GM12878 (cell line): ENCODE data around the gene GADL1.

Experiments used
- PAX8 ChIP-seq: fragments of 450-650 bp; IDR thresholded peaks from 2 replicates; pipeline ENCODE4 v1.6.1; 2017; ENCODE audit warnings: mild to moderate bottlenecking, moderate library complexity
- RAD51 ChIP-seq: fragments of 450-650 bp; IDR thresholded peaks from 2 replicates; pipeline ENCODE4 v1.6.1; 2016; ENCODE audit warnings: moderate library complexity, mild to moderate bottlenecking, inconsistent platforms
- STAT3 ChIP-seq: IDR thresholded peaks from 2 replicates; pipeline ENCODE4 v1.6.1; 2011; ENCODE audit warnings: low read depth, low read length, improper control_type of control experiment
- TF ChIP-seq, protein P1 (sequence below): fragments of 450-650 bp; conservative IDR thresholded peaks from 2 replicates; pipeline ENCODE4 v1.6.1; 2017; ENCODE audit warnings: mild to moderate bottlenecking, moderate library complexity
- TF ChIP-seq, protein P2 (sequence below), 3 experiments: IDR thresholded peaks in 2 of 3; conservative IDR thresholded peaks in 1 of 3; 2 replicates each; pipeline ENCODE4 v1.5.1; 2011; ENCODE audit warnings: low read depth in 3 of 3, low read length in 3 of 3, mild to moderate bottlenecking in 3 of 3, control low read depth in 2 of 3, moderate library complexity in 2 of 3, inconsistent platforms in 1 of 3, mixed read lengths in 1 of 3; ENCODE audit not compliant: control insufficient read depth in 2 of 3, insufficient read depth in 1 of 3; ENCODE audit errors: extremely low read depth in 1 of 3

DNA sequence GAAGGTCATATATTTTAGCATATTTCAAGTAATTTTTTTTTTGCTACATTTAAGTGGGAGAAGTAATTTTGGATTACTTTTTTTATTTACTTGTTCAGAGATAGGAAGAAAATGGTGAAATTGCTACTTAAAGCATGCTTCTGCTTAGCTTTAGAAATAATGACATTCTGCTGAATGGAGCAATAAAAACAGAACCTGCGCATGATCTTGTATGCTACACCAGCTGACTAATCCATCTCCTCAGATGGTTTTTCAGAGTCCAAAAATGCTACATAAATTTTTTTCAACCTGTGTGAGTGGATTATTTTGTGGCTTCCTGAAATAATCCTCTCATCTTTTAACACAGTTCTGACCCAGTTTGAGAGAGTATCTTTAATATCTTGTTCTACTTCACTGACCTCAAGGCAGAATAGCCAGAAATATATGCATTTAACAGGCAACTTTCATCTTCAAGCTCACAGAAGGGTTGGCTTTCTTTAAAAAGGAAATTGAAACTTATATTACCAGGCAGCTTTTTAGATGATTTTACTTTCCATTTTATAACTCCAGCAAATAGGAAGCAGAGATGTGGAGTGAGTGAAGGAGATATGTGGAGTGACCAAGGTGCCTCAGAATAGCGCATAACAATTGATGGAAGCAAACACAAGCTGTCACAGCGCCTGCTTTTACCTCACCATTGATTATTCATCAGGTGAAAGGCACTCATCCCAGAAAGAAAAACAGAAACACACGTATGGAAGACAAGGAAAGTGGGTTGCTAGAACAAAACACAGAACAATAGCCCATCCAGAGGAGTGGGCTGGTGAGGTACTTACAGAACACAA lies 151.5 kb downstream of the GADL1 start:
- TF ChIP-seq PAX8 (no peak), STAT3 (no peak), RAD51 (no peak)
- TF ChIP-seq, protein P1, sequence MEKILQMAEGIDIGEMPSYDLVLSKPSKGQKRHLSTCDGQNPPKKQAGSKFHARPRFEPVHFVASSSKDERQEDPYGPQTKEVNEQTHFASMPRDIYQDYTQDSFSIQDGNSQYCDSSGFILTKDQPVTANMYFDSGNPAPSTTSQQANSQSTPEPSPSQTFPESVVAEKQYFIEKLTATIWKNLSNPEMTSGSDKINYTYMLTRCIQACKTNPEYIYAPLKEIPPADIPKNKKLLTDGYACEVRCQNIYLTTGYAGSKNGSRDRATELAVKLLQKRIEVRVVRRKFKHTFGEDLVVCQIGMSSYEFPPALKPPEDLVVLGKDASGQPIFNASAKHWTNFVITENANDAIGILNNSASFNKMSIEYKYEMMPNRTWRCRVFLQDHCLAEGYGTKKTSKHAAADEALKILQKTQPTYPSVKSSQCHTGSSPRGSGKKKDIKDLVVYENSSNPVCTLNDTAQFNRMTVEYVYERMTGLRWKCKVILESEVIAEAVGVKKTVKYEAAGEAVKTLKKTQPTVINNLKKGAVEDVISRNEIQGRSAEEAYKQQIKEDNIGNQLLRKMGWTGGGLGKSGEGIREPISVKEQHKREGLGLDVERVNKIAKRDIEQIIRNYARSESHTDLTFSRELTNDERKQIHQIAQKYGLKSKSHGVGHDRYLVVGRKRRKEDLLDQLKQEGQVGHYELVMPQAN: no peak
- TF ChIP-seq, protein P2, sequence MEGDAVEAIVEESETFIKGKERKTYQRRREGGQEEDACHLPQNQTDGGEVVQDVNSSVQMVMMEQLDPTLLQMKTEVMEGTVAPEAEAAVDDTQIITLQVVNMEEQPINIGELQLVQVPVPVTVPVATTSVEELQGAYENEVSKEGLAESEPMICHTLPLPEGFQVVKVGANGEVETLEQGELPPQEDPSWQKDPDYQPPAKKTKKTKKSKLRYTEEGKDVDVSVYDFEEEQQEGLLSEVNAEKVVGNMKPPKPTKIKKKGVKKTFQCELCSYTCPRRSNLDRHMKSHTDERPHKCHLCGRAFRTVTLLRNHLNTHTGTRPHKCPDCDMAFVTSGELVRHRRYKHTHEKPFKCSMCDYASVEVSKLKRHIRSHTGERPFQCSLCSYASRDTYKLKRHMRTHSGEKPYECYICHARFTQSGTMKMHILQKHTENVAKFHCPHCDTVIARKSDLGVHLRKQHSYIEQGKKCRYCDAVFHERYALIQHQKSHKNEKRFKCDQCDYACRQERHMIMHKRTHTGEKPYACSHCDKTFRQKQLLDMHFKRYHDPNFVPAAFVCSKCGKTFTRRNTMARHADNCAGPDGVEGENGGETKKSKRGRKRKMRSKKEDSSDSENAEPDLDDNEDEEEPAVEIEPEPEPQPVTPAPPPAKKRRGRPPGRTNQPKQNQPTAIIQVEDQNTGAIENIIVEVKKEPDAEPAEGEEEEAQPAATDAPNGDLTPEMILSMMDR (IDR thresholded peaks at IDR 0.05 in 2 of 3, conservative IDR thresholded peaks at IDR 0.05 in 1 of 3; ENCODE audit: control insufficient read depth in 2 of 3, extremely low read depth in 1 of 3, insufficient read depth in 1 of 3, low read depth in 3 of 3, low read length in 3 of 3): no peak
